ENCODE results near the gene PDIK1L.
A peak's percentile ranks its signal among the peaks of the same experiment; 100 is the strongest.

Gene PDIK1L

DNA sequence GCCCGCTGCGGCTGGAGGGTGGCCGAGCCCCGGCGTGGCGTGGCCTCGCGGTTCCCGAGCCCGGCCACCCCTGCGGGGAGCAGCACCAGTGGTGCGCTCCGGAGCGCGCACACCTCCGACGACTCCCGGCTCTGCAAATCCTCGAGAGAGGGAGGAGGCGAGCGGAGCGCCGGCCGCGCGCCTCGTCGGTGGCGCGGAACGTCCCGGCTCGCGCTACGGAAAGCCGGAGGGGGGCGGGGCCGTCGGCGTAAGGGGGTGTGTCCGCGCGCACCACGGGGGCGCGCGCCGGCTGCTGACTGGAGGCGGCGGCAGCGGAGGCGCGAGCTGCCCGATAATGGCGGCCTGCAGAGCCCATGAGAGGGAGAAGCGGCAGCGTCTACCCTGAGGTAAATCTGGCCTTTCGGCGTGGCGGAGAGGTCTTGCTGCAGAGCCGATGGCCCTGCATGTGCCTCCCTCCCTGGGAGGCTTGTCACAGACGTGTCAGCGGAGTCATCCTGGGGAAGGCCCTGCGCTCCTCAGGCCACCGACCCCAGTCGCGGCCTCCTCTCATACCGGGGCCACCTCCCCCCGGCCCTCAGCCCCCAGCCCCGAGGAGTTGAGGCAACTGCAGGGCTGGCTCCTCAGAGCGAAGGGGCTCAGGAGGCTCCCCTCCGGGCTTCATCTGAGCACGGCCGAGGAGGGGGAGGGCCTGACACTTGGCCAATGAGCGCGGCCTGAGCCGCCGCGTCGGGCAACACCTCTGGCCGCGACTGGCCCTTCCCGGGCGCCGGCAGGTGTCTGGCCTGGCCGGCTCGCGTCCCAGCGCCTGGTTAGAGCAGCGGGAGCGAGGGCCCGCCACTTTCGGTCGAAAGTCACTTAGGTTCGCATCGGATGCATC, at the start of gene PDIK1L:
Gene PDIK1L, plus strand, starts transcription at position 295 of the 877 bp plus-strand sequence. CDS start 2,485 bp downstream, outside the sequence.
- peak; percentile 87 for DNase-seq

DNA sequence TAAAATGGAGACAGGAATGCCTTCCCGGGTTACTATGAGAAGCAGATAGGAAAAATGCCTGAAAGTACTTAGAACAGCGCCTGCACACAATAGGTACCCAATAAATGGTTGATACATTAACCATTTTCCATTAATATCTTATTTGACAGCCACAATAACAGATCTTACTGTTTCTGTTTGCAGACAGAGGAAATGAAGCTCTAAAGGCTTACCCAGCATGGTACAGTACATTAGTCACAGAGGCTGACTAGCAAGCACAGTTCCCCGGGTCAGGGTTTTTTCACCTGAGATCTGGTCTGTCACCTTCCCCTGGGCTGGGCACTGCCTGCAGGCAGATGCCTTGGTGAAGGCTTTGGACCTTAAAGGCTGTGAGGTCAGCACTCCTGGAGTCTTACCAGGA, 47.1 kb upstream of the PDIK1L start:
- no peak for DNase-seq

DNA sequence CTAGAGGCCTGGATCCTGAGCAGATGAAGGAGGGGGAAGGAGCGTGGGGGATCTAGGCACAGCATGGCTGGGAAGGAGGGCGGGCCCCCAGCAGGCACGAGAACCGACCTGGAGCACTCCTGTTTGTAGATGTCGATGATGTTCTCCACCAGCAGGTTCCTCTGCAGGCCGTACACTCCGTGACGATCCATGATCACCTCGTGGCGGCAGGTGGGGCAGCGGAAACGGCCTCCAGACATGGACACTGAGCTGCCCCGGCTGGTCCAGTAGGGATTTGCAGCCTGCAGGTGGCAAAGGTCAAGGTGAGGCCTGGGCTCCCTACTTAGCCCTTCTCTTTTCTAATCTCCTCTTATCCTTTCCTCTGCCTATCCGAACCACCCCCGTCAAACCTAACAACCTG, 45.5 kb upstream of the PDIK1L start:
- DNase-seq: no peak

DNA sequence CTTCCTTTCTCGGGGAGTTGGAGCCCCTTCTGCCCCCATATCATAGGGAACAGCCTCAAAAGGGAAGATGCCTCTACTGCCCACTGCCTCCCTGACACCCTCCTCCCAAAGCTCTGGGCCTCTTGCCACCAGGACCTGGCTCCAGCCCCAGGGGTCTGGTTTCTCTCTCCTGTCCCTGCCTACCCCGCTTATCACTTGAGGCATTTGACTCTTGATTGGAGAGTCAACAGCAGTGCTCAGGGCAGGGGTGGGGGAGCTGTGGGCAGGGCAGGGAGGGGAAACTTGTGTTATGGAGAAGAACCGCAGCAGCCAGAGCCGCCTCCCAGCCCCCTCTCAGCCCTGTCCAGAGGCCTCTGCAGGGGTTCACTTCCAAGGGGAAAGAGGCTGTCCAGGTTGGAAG, 44.8 kb upstream of the PDIK1L start:
- no peak for DNase-seq

DNA sequence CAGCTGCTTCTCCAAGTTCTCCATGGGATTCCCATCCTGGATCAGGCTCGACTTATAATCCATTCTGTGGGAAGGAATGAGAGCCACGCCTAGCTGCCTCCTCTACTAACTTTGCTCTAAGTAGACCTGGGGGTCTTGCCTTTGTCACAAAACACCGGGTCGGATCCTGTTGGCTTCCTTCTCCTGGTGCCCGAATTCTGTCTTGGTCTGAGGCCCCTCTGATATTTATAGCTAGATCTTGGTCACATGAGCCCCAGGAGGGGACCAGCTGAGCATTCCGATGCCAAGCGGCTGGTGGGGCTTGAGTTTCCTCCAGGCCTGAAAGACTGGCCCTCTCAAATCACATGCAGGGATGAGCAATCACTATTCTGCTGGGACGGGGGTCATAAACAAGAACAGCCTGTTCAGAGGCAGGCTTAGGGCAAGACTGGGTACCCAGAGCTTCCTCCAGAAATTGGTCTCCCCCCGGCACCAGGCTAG, 44.2 kb upstream of the PDIK1L start, which contains the start of gene TRIM63:
Gene TRIM63, minus strand, starts transcription at position 199 of the 480 bp plus-strand sequence. Its CDS starts 136 bp downstream, at position 63.
- DNase-seq: no peak

DNA sequence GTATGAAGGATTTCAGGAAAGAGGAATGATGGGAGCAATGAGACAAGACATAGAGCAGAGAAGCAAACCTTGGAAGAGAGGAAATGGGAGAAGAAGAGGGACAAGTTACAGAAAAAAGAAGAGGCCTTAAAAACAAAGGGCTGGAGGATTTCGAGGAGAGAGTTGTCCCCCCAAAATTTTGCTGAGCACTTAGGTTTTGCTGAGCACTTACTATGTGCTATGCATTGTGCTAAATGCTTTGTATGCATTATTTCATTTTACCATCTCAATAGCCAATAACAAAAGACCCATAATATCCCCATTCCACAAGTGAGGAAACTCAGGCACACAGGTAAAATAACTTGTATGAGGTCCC, 41.7 kb upstream of the PDIK1L start:
- DNase-seq: no peak

DNA sequence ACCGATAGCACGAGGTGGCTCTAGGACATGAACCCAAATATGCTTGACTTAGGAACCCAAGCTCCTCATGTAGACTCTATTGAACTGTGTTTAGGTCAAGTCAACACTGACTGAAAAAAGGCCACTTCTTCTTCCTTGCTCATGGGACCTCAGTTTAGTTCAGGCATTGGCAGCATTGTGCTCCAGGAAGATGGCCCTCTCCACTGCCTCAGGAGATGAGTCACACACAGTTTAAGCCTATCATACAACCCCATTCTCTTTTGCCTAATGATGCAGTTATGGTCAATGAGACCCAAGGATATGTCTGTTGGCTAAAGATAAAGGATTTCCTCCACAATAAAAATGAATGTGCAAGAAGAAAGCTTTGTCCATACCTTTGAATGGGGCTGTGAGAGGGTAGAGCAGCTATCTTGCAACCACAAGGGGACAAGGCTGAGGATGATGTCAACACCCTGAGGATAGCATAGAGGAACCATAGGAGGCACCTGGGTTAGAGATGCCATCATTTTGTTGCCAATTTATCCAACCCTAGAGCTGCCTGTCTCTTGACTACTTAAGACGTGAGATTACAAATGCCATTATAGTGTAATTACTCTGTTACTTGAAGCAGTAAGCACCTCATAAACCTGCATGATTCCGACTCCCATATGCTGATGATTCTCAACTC, 41.2 kb upstream of the PDIK1L start:
- DNase-seq: no peak

DNA sequence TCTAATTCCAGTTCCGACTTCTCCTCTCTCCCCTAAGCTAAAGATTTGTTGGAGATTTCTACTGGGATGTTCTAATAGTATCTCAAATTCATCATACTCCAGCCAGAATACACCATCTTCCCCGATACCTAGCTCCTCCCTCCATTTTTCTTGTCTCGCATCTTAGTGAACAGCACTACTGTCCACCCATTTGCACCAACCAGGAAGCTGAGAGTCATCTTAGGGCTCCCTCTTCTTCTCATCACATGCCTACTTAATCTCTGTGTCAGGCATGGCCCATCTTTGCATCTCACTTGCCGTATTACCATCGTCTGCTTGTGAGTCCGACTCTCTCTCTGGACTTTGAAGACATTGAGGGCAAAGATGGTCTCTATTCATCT, 40.7 kb upstream of the PDIK1L start:
- no peak for DNase-seq

DNA sequence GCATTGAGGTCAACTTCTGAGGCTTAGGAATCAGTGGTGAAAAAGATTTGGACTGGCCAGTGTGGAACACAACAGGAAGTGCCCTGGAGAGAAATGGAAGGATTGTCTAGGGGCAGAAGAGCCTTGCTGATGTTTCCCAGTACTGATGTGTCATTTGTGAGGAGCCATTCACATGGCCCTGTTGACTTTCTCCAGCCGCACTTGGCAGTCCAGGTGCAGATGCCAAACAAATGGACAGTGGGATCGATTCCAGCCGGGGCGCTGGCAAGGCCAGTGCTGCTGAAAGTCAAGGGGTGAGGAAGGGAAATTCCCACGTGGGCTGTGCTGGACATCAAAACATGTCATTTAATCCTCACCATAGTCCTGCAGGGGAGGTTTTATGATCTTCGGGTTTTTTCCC, 39.3 kb upstream of the PDIK1L start:
- DNase-seq: no peak

DNA sequence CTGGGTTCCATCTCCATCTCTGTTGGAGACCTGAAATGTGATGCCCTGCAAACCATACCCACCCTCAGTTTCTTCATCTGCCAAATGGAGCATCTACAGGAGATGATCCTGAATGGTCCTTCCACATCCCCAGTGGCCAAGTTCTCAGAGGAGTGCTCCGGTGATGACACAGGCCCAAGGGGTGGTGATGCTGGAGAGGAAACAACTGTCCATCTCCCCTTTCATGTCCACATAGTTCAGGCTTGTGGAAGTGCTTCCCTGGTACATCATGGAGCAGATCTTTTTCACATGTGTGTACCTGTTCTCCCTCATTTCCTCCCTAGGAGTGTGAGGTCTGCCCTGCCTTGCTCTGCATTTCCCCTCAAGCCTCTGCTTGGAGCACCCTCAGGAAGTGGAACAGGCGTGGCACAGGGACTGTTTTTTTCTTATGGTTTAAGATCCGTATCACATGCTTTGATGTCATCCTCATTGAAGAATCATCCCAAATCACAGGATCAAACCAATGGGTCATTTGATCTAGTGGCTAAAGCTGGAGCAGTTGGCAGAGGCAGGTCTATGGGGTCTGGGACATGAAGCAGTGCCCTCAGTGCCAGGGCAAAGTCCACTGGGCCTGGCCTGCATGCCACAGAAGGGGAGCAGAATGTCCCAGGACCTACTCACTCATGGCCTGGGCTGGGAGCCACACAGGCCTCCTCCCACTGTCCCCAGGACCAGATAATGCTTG, 36.0 kb upstream of the PDIK1L start:
- no peak for DNase-seq

DNA sequence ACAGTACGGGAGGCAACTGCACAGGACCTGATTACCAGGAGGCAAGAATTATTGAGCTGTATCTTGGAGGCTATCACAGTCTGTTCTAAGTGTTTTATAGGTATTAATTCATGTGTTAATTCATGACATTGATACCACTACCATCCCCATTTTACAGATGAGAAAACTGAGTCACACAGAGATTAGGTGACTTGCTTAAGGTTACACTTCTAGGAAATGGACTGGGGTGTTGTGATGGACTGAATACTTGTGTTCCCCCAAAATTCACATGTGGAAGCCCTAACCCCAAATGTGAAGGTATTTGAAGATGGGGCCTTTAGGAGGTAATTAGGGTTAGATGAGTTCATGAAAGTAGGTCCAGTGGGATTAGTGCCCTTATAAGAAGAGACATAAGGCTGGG, 34.1 kb upstream of the PDIK1L start:
- DNase-seq: no peak

DNA sequence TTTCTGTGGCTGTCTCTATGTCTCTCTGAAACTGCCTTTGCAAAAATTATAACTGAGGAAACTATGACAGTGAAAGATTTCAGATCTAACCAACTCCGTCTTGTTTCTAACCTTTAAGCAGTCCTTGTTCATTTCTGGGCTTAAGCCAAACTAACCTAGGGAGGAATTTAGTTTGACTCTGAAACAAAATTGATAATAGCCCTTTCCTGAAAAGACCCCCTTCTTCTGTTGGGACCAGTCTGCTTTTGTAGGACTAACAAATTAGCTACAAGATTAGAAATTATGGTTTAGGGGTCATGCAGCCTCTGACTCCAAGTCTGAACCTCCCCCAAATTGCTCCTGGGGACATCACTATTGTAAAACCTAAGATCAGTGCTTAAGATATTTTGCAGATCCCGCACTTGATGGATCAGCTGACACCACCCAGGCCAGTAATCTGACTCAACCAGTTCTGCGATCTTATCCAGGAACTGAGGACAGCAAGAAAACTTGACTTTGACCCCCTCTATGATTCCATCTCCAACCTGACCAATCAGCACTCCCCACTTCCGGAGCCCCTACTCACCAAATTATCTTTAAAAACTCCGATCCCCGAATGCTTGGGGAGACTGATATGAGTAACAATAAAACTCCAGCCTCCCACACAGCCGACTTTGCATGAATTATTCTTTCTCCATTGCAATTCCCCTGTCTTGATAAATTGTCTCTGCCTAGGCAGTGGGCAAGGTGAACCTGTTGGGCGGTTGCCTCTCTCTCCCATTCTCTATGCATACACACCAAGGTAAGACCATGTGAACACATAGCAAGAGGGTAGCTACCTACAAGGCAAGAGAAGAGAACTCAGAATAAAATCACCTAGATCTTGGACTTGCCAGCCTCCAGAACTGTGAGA, 33.1 kb upstream of the PDIK1L start:
- DNase-seq: no peak

DNA sequence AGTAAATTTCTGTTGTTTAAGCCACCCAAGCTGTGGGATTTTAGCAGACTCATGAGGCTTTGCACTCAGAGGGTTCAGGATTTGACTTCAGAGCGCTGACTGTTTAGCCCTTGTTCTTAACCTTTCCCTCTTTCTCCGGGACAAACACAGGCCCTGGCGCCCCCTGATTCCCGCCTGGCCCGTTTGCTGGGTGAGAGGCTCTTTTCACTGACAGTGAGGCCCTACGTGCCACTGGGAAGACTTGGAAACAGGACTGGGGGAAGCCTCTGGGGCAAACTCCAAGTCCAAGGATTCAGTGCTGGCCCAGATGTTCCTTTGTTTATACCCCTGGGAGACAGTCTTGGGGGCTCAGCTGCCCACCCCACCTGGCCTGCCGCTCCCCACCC, 32.5 kb upstream of the PDIK1L start:
- no peak for DNase-seq

DNA sequence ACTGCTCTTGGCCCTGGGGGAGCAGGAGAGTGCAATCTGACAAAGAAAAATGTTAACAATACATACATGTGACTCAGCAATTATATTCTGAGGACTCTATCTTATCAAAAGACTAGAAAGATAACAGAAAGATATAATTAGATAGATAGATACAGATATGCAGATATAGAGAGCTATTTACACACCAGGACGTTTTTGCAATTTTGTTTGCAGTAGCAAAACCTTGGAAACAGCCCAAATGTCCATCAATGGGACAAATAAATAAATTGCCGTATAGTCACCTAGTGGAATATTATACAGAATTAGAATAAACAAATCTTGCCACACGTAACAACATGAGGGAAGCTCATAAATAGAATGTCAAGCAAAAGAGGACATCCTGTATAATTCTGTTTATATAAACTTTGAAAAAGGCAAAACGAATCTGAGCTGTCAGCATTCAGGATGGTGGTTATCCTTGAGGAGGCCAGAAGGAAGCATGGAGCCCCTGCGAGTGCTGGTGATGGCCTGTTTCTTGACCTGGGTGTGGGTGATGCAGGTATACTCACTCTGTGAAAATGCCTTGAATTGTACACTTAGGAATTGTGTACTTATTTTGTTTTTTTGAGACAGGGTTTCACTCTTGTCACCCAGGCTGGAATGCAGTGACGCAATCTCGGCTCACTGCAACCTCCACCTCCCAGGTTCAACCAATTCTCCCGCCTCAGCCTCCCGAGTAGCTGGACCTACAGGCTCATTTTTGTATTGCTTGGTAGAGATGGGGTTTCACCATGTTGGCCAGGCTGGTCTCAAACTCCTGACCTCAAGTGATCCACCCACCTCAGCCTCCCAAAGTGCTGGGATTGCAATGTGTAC, 31.4 kb upstream of the PDIK1L start:
- no peak for DNase-seq

DNA sequence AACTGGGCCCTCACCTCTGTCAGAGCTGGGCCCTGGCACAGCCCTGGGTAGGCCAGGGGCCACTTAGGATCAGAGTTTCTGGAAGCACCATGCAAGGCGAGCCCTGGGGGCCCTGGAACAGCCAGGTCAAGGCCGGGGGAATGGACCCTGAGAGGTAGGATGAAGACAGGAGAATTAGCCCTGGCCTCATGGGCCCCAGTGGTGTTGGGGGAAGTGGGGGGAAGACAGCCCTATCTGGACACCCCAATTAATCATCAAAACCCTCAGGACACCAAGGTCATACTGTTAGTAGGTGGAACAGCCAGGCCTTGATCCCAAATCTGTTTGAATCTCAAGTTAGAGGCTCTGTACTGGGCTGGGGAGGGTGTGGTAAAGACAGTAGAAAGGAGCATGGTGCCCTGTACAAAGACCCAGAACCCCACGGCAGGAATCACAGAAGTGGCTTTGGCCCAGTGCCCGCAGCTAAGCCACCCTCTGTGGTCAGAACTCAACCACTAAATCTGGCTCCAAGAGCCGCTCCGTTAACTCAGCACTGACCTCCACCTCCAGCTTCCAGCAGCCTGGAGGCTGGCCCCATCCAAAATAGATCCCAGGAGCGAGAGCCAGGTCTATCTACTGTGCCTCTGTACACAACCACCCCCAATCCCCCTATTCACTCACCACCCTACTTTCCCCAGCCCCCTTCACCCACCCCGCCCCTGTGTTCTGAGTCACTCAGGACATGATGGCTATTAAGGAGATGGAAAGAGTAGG, 30.2 kb upstream of the PDIK1L start:
- DNase-seq: no peak

DNA sequence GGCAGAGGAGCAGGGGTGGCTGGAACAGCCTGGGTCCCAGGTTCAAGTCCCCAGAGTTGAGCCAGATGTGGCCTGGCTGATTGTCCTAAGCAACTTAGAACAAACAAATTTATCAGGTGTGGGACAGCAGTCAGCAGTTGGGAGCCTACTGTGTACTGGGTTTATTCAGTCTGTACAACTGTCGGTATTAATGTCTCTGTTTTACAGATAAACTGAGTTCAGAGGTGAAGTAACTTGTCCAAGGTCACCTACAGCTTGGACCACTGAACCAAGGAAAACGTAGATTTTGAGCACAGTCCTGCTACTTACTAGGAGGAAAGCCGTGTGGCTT, 29.6 kb upstream of the PDIK1L start:
- DNase-seq: no peak

DNA sequence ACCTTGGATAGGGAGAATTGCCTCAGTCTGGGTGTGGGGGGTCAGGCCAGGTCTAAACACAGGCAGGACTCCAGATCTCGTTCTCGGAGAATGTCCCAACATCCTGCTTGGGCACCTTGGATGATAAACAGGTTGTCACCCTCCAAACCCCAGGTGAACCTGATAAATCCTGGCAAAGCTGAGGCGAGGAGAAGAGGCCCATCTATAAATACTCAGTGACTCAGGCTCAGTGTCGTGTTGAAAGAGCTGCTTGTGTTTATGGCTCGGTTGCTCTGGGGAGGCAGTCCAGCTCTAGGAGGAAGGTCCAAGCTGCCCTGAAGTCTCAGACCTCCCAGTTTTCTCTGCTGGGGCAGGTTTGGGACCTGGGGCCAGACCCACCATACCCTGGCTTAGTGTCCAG, 28.4 kb upstream of the PDIK1L start:
- DNase-seq: no peak

DNA sequence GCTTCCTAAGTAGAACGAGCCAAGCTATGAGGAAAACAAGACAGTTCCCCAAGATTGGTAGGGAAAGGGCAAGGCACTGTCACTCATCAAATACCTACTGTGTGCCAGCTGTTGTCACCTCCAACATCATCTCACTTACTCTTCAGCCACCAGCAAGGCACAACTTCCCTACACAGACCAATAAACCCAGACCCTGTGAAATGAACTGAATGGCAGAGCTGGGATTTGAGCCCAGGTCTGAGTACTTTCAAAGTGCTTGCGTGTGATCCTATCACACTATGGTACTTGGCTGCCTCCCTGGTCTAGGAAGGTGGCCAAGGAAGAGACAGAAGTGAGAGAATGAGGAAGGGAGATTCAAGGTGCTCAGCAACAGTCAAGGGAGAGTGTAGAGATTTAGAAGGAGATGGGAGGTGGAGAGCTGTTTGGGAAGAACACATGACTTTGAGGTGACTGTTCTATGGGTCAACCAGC, 27.5 kb upstream of the PDIK1L start:
- DNase-seq: no peak

DNA sequence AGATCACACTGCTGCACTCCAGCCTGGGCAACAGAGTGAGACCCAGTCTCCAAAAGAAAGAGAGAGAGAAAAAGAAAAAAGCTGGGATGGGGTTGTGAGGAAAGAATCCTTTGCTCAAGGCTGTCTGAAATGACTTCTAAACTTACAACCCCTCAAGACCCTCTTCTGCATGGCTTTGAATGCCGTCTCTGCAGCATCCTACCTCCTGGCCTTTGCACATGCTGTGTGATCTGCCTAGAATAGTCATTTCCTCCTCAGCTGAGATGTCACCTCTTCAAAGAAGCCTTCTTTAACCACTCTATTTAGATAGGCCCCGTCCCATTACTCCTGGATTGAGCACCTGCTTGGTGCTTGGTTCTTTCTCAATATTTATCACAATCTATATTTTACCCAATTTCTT, 26.8 kb upstream of the PDIK1L start:
- no peak for DNase-seq

DNA sequence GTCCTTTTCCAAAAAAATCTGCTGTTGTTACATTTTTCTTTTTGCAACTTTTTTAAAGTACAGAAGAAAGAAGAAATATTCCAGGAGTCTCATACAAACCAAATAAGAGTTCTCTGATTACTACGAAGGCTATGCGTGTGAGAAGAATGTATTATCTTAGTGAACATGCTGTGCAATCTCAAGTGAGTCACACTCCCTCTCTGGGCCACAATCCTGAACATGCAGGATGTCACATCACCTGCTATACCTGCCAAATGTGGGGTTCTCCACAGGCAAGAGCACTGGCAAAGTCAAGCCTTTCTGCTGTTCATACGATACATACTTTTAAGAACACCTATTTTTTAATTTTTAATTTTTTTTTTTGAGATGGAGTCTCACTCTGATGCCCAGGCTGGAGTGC, 22.5 kb upstream of the PDIK1L start:
- DNase-seq: no peak

DNA sequence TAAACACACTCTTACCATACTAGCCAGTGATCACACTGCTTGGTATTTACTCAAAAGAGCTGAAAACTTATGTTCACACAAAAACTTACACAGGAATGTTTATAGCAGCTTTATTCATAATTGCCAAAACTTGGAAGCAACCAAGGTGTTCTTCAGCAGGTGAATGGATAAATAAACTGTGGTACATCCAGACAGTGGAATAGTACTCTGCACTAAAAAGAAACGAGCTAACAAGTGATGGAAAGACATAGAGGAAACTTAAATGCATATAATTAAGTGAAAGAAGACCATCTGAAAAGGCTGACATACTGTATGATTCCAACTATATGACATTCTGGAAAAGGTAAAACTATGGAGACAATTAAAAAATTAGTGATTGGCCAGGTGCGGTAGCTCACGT, 20.7 kb upstream of the PDIK1L start:
- no peak for DNase-seq
